ENCODE measurements around the gene DEGS2.
"Not testable (repeated sequence)": the region's sequence is repeated elsewhere in the genome, so short reads cannot be mapped to it uniquely, and the experiment has no call there.

The DEGS2 gene

GRCh38 chr14:100159094-100159864 lies at the start of gene DEGS2:
DEGS2 (minus strand) TSS chr14:100159645; CDS start chr14:100159587, 58 bp downstream.
- DNase-seq: no peak

GRCh38 chr14:100208136-100208535 lies 48.7 kb upstream of the DEGS2 start:
- not testable (repeated sequence) for DNase-seq

- not testable (repeated sequence) for DNase-seq
Observed at GRCh38 chr14:100207588-100207987, 48.1 kb upstream of the DEGS2 start.

- not testable (repeated sequence) for DNase-seq
Observed at GRCh38 chr14:100204835-100205167, 45.4 kb upstream of the DEGS2 start.

- DNase-seq: no peak
Observed at GRCh38 chr14:100203962-100204834, 44.8 kb upstream of the DEGS2 start.

GRCh38 chr14:100203146-100203545 lies 43.7 kb upstream of the DEGS2 start:
- DNase-seq: no peak

- DNase-seq: no peak
Observed at GRCh38 chr14:100202712-100203111, 43.3 kb upstream of the DEGS2 start.

GRCh38 chr14:100201701-100202100 lies 42.3 kb upstream of the DEGS2 start:
- DNase-seq: peak; percentile 21

- no peak for DNase-seq
Observed at GRCh38 chr14:100200311-100200710, 40.9 kb upstream of the DEGS2 start.

GRCh38 chr14:100199240-100199860 lies 39.9 kb upstream of the DEGS2 start:
- DNase-seq: no peak

GRCh38 chr14:100193417-100194357 lies 34.2 kb upstream of the DEGS2 start:
- DNase-seq: no peak

- DNase-seq: peak; percentile 70
Observed at GRCh38 chr14:100192672-100193416, 33.4 kb upstream of the DEGS2 start.

GRCh38 chr14:100192250-100192671 lies 32.8 kb upstream of the DEGS2 start:
- DNase-seq: no peak

- DNase-seq: no peak
Observed at GRCh38 chr14:100191584-100192249, 32.3 kb upstream of the DEGS2 start.

GRCh38 chr14:100190126-100190525 lies 30.7 kb upstream of the DEGS2 start:
- DNase-seq: no peak

GRCh38 chr14:100188392-100189030 lies 29.1 kb upstream of the DEGS2 start:
- DNase-seq: no peak

GRCh38 chr14:100187247-100187833 lies 27.9 kb upstream of the DEGS2 start:
- peak; percentile 1 for DNase-seq

GRCh38 chr14:100181876-100182551 lies 22.6 kb upstream of the DEGS2 start:
- not testable (repeated sequence) for DNase-seq

GRCh38 chr14:100180671-100181070 lies 21.2 kb upstream of the DEGS2 start:
- not testable (repeated sequence) for DNase-seq

Measured in NCI-H2029 treated with DMSO at 0.1 percent for 48 hours (cell line).